Astrocyte (in vitro differentiated cells and primary cell): Measurements from ENCODE around the gene PCNX1.

Source experiments
- EZH2 ChIP-seq: IDR thresholded peaks from 2 replicates; pipeline ENCODE4 v1.6.1; 2012; ENCODE audit warnings: mild to moderate bottlenecking, low read length, inconsistent platforms; ENCODE audit not compliant: insufficient read depth
- TF ChIP-seq, protein P1 (sequence below): IDR thresholded peaks from 2 replicates; pipeline ENCODE4 v1.5.1; 2011; ENCODE audit warnings: low read depth, mild to moderate bottlenecking, inconsistent platforms, low read length, moderate library complexity; ENCODE audit not compliant: insufficient read depth

DNA sequence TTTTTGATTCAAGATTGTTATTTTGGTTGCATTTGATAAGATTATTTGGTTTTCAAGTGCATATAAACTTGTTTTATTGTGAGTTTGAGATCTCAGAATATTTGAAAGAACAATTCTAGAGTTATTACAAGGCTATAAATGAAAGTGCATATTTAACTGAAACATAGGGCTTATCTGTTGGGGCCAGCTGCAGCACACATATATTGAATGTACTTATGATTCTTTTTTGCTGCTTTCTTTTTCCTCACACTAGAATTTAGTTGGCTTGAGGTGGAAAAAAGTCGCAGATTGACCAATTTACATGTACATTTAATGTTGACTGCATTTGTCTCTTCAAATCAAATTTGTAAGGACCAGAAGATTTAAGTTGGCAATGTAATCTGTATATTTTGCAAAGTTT lies 88.0 kb downstream of the PCNX1 start:
- TF ChIP-seq, protein P1, sequence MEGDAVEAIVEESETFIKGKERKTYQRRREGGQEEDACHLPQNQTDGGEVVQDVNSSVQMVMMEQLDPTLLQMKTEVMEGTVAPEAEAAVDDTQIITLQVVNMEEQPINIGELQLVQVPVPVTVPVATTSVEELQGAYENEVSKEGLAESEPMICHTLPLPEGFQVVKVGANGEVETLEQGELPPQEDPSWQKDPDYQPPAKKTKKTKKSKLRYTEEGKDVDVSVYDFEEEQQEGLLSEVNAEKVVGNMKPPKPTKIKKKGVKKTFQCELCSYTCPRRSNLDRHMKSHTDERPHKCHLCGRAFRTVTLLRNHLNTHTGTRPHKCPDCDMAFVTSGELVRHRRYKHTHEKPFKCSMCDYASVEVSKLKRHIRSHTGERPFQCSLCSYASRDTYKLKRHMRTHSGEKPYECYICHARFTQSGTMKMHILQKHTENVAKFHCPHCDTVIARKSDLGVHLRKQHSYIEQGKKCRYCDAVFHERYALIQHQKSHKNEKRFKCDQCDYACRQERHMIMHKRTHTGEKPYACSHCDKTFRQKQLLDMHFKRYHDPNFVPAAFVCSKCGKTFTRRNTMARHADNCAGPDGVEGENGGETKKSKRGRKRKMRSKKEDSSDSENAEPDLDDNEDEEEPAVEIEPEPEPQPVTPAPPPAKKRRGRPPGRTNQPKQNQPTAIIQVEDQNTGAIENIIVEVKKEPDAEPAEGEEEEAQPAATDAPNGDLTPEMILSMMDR, result no peak
- no peak for TF ChIP-seq EZH2
